Loucy (cell line): ENCODE data around the gene GALNT9.

Experiments used
- CTCF ChIP-seq: fragments of 200-600 bp; sonication (generic); conservative IDR thresholded peaks from 2 replicates; pipeline ENCODE4 v1.5.1; 2014; ENCODE audit warnings: mild to moderate bottlenecking, antibody characterized with exemption, low read length
- EZH2phosphoT487 ChIP-seq: fragments of 200-600 bp; IDR thresholded peaks from 2 replicates; pipeline ENCODE4 v1.6.1; 2018; ENCODE audit warnings: antibody characterized with exemption, mild to moderate bottlenecking, moderate library complexity, borderline replicate concordance

GRCh38 chr12:132366341-132366861, 37.0 kb upstream of the GALNT9 start:
- TF ChIP-seq CTCF, result no peak
- no peak for TF ChIP-seq EZH2phosphoT487
